Liver (tissue), 3 donors: ENCODE measurements around the gene HOXA5.

Experiments
- EGR1 ChIP-seq, 2 donors: IDR thresholded peaks; 2 replicates each; pipeline ENCODE4 v1.6.1; 2016 to 2018; ENCODE audit warnings: antibody characterized with exemption in 2 of 2, low read depth in 2 of 2
- GABPA ChIP-seq, 2 donors: IDR thresholded peaks in 1 of 2; conservative IDR thresholded peaks in 1 of 2; 2 replicates each; pipeline ENCODE4 v1.6.1; 2016; ENCODE audit warnings: antibody characterized with exemption in 2 of 2, mild to moderate bottlenecking in 1 of 2, moderate library complexity in 1 of 2
- JUND ChIP-seq, 2 donors: IDR thresholded peaks; 2 replicates each; pipeline ENCODE4 v1.6.1; 2016; ENCODE audit warnings: antibody characterized with exemption in 2 of 2
- NR2F2 ChIP-seq: IDR thresholded peaks from 2 replicates; pipeline ENCODE4 v1.6.1; 2016; ENCODE audit warnings: antibody characterized with exemption
- RXRA ChIP-seq, 2 donors: IDR thresholded peaks; 2 replicates each; pipeline ENCODE4 v1.6.1; 2017 to 2018; ENCODE audit warnings: antibody characterized with exemption in 2 of 2, mild to moderate bottlenecking in 1 of 2
- SP1 ChIP-seq: IDR thresholded peaks from 2 replicates; pipeline ENCODE4 v1.6.1; 2018; ENCODE audit warnings: antibody characterized with exemption, mild to moderate bottlenecking
- TAF1 ChIP-seq: conservative IDR thresholded peaks from 2 replicates; pipeline ENCODE4 v1.6.1; 2016; ENCODE audit warnings: antibody characterized with exemption, mild to moderate bottlenecking
- YY1 ChIP-seq: IDR thresholded peaks from 2 replicates; pipeline ENCODE4 v1.6.1; 2016; ENCODE audit warnings: antibody characterized with exemption, mild to moderate bottlenecking
- TF ChIP-seq, protein P1 (sequence below): fragments of 150-350 bp; IDR thresholded peaks from 2 replicates; pipeline ENCODE4 v1.5.1; 2017; ENCODE audit warnings: improper control_type of control experiment, low read depth, low read length; ENCODE audit not compliant: missing input control
- TF ChIP-seq, protein P2 (sequence below): IDR thresholded peaks from 2 replicates; pipeline ENCODE4 v1.6.1; 2016; ENCODE audit warnings: antibody characterized with exemption, mild to moderate bottlenecking
- TF ChIP-seq, protein P3 (sequence below): IDR thresholded peaks from 2 replicates; pipeline ENCODE4 v1.6.1; 2016; ENCODE audit warnings: antibody characterized with exemption
- donor health status: healthy.
- donor health status: healthy.

DNA sequence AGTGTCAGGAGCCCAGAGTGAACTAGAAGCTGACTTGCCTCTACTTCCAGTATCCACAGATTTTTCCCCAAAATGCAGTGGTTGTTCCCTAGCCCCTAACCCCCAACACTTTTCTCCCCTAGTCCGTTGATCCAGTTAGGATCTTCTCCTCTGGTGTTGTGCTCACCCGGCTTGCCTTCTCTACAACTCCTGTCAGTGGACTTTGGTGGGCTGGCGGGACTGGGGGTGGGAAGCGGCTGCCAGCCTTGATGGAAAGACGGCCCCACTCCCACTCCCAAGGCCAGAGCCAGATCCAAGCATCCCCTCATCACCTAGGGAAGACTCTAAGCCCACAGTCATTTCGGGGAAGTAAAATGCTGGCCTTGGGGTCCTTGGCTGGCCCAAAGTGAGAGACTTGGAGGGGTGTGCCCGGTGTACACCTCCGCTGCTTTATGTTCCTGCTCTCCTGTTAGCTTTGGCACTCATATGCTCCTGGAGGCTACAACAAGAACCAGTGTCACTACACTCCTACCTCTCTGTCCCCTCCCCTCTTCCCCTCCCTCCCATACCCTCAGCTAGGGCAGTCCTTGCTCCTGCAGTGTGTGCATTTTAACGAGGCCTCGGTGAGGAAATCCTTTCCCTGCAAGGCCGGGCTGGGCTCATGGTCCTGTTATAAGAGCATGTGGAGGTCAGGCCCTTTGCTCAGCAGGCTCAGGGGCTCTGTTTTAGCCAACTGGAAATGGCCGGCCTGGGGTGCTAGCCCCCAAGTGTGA, 31.6 kb upstream of the HOXA5 start:
- TF ChIP-seq, protein P1, sequence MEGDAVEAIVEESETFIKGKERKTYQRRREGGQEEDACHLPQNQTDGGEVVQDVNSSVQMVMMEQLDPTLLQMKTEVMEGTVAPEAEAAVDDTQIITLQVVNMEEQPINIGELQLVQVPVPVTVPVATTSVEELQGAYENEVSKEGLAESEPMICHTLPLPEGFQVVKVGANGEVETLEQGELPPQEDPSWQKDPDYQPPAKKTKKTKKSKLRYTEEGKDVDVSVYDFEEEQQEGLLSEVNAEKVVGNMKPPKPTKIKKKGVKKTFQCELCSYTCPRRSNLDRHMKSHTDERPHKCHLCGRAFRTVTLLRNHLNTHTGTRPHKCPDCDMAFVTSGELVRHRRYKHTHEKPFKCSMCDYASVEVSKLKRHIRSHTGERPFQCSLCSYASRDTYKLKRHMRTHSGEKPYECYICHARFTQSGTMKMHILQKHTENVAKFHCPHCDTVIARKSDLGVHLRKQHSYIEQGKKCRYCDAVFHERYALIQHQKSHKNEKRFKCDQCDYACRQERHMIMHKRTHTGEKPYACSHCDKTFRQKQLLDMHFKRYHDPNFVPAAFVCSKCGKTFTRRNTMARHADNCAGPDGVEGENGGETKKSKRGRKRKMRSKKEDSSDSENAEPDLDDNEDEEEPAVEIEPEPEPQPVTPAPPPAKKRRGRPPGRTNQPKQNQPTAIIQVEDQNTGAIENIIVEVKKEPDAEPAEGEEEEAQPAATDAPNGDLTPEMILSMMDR: no peak
- TF ChIP-seq GABPA (IDR thresholded peaks at IDR 0.05 in 1 of 2, conservative IDR thresholded peaks at IDR 0.05 in 1 of 2) (no peak), RXRA (IDR thresholded peaks at IDR 0.05) (no peak), SP1 (no peak), YY1 (no peak), EGR1 (IDR thresholded peaks at IDR 0.05; ENCODE audit: low read depth in 2 of 2) (no peak), JUND (IDR thresholded peaks at IDR 0.05) (no peak), NR2F2 (no peak), TAF1 (no peak)
- TF ChIP-seq, protein P2, sequence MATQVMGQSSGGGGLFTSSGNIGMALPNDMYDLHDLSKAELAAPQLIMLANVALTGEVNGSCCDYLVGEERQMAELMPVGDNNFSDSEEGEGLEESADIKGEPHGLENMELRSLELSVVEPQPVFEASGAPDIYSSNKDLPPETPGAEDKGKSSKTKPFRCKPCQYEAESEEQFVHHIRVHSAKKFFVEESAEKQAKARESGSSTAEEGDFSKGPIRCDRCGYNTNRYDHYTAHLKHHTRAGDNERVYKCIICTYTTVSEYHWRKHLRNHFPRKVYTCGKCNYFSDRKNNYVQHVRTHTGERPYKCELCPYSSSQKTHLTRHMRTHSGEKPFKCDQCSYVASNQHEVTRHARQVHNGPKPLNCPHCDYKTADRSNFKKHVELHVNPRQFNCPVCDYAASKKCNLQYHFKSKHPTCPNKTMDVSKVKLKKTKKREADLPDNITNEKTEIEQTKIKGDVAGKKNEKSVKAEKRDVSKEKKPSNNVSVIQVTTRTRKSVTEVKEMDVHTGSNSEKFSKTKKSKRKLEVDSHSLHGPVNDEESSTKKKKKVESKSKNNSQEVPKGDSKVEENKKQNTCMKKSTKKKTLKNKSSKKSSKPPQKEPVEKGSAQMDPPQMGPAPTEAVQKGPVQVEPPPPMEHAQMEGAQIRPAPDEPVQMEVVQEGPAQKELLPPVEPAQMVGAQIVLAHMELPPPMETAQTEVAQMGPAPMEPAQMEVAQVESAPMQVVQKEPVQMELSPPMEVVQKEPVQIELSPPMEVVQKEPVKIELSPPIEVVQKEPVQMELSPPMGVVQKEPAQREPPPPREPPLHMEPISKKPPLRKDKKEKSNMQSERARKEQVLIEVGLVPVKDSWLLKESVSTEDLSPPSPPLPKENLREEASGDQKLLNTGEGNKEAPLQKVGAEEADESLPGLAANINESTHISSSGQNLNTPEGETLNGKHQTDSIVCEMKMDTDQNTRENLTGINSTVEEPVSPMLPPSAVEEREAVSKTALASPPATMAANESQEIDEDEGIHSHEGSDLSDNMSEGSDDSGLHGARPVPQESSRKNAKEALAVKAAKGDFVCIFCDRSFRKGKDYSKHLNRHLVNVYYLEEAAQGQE: no peak
- TF ChIP-seq, protein P3, sequence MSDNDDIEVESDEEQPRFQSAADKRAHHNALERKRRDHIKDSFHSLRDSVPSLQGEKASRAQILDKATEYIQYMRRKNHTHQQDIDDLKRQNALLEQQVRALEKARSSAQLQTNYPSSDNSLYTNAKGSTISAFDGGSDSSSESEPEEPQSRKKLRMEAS: no peak
